Endothelial cell of umbilical vein (primary cell): ENCODE data around the gene GPR17. TPM values are rescaled to one million over a fixed set of nuclear protein-coding genes. Genes with fewer than 3 reads are reported as not detected.

ENCODE experiments used
- BruUV-seq: library from RNA; stranded (reverse); fragments of 400-500 nt; replicated peaks from 2 replicates; lab custom pipeline; 2021; lab: Mats Ljungman, UMichigan
- CTCF ChIA-PET: fragments of 300-600, 350-600 bp; sonication (Branson Sonifier 250); formaldehyde crosslinking; loops from one replicate; lab custom pipeline; 2021; ENCODE audit warnings: antibody characterized with exemption, inconsistent platforms; lab: Charles Lee
- POLR2A ChIA-PET: fragments of 300-600, 350-600 bp; sonication (Branson Sonifier 250); formaldehyde crosslinking; loops from one replicate; lab custom pipeline; 2021; ENCODE audit warnings: antibody characterized with exemption, inconsistent platforms; lab: Charles Lee
- DNase-seq: peaks from one replicate; pipeline ENCODE4 v3.0.0-alpha.2; 2011; ENCODE audit warnings: low read depth, low spot score
- FAIRE-seq: peaks from 2 replicates; lab custom pipeline; 2011; peaks lifted over from hg19 to GRCh38; lab: Jason Lieb, UNC
- H2AFZ ChIP-seq: 2 replicates; pipeline ENCODE4 v1.6.0; 2012; ENCODE audit warnings: low read depth, low read length, control low read depth, inconsistent platforms
- H3K27ac ChIP-seq: 2 replicates; pipeline ENCODE4 v1.5.1; 2011; ENCODE audit warnings: low read depth, mild to moderate bottlenecking, control low read depth, low read length, moderate library complexity; ENCODE audit not compliant: insufficient read depth
- H3K27me3 ChIP-seq, 2 experiments: 2 replicates each; pipeline versions ENCODE4 v1.6.0 to v1.6.1; 2011; ENCODE audit warnings: low read length in 2 of 2, mixed read lengths in 1 of 2; ENCODE audit not compliant: control insufficient read depth in 2 of 2, insufficient read depth in 2 of 2
- H3K36me3 ChIP-seq, 2 experiments: 2 replicates in 1 of 2; 3 replicates in 1 of 2; pipeline ENCODE4 v1.5.1; 2011; ENCODE audit warnings: low read length in 2 of 2, mild to moderate bottlenecking in 1 of 2, moderate library complexity in 1 of 2; ENCODE audit not compliant: control insufficient read depth in 2 of 2, insufficient read depth in 2 of 2; ENCODE audit errors: extremely low read depth in 1 of 2
- H3K4me1 ChIP-seq: 3 replicates; pipeline ENCODE4 v1.5.1; 2011; ENCODE audit warnings: mild to moderate bottlenecking, low read length; ENCODE audit not compliant: control insufficient read depth, insufficient read depth; ENCODE audit errors: extremely low read depth
- H3K4me2 ChIP-seq: 2 replicates; pipeline ENCODE4 v1.6.1; 2011; ENCODE audit warnings: low read length, control low read depth, mixed read lengths; ENCODE audit not compliant: insufficient read depth
- H3K4me3 ChIP-seq, 3 experiments: fragments of 200-600 bp in 1 of 3; sonication (generic), shearing (Covaris generic) in 1 of 3; replicated peaks in 1 of 3; 2 replicates each; pipeline ENCODE4 v1.5.1; 2011 to 2016; ENCODE audit warnings: control low read depth in 3 of 3, low read length in 3 of 3, mild to moderate bottlenecking in 2 of 3, inconsistent platforms in 1 of 3, low read depth in 1 of 3, moderate library complexity in 1 of 3; ENCODE audit not compliant: insufficient read depth in 1 of 3
- H3K79me2 ChIP-seq: 2 replicates; pipeline ENCODE4 v1.6.0; 2012; ENCODE audit warnings: low read length, inconsistent platforms; ENCODE audit not compliant: control insufficient read depth, insufficient read depth
- H3K9ac ChIP-seq: replicated peaks from 2 replicates; pipeline ENCODE3; 2011; ENCODE audit warnings: low read length, control low read depth; ENCODE audit not compliant: insufficient read depth; ENCODE audit errors: extremely low read depth
- H3K9me1 ChIP-seq: replicated peaks from 3 replicates; pipeline ENCODE4 v1.6.0; 2011; ENCODE audit warnings: mild to moderate bottlenecking, low read length; ENCODE audit not compliant: control insufficient read depth, insufficient read depth; ENCODE audit errors: extremely low read depth
- H3K9me3 ChIP-seq: replicated peaks from 2 replicates; pipeline ENCODE4 v1.5.1; 2012; ENCODE audit warnings: low read length, inconsistent platforms; ENCODE audit not compliant: control insufficient read depth, insufficient read depth
- H4K20me1 ChIP-seq: replicated peaks from 2 replicates; pipeline ENCODE3; 2011; ENCODE audit warnings: mild to moderate bottlenecking, low read length; ENCODE audit not compliant: control insufficient read depth, insufficient read depth; ENCODE audit errors: extremely low read depth
- CTCF ChIP-seq, 2 donors: IDR thresholded peaks; 1 replicate in 1 of 2; 2 replicates in 1 of 2; pipeline ENCODE4 v1.5.1; 2011; ENCODE audit warnings: low read length in 2 of 2, mild to moderate bottlenecking in 2 of 2, moderate library complexity in 2 of 2, control low read depth in 1 of 2, inconsistent platforms in 1 of 2, low read depth in 1 of 2; ENCODE audit not compliant: insufficient read depth in 1 of 2; ENCODE audit errors: extremely low read depth in 1 of 2
- FOS ChIP-seq: IDR thresholded peaks from 2 replicates; pipeline ENCODE4 v1.6.1; 2011; ENCODE audit warnings: mild to moderate bottlenecking, low read length, moderate library complexity, borderline replicate concordance; ENCODE audit not compliant: insufficient read depth
- GATA2 ChIP-seq: IDR thresholded peaks from 2 replicates; pipeline ENCODE4 v1.7.0; 2011; ENCODE audit warnings: low read depth, mild to moderate bottlenecking, moderate library complexity, mixed read lengths, low read length; ENCODE audit not compliant: insufficient read length, insufficient read depth
- JUN ChIP-seq: IDR thresholded peaks from 2 replicates; pipeline ENCODE4 v1.6.1; 2011; ENCODE audit warnings: borderline replicate concordance, low read depth; ENCODE audit not compliant: insufficient read length, insufficient read depth
- MAX ChIP-seq: IDR thresholded peaks from 2 replicates; pipeline ENCODE4 v1.6.1; 2011; ENCODE audit not compliant: insufficient read depth, insufficient read length
- MYC ChIP-seq: IDR thresholded peaks from one replicate; pipeline ENCODE4 v1.6.1; 2011; ENCODE audit warnings: mild to moderate bottlenecking, low read depth, low read length
- POLR2A ChIP-seq: IDR thresholded peaks from 2 replicates; pipeline ENCODE4 v1.6.1; 2012; ENCODE audit warnings: low read depth, mild to moderate bottlenecking, control low read depth, low read length
- POLR2AphosphoS5 ChIP-seq: IDR thresholded peaks from 2 replicates; pipeline ENCODE4 v1.6.1; 2012; ENCODE audit warnings: low read depth, mild to moderate bottlenecking, control low read depth, low read length, moderate library complexity; ENCODE audit not compliant: insufficient read depth
- dilution Hi-C: fragments of 300-500 bp; cut with MboI; formaldehyde crosslinking; loops from one replicate; pipeline ENCODE4 v1.15.0; 2019; ENCODE audit warnings: low sequenced_read_pairs; ENCODE audit not compliant: extremely low pct_ligation_motif_present
- intact Hi-C: fragments of 100-400 bp; cut with micrococcal nuclease; formaldehyde crosslinking; loops from one replicate; pipeline ENCODE4 v1.10.0; 2022
- polyA plus RNA-seq, 4 experiments: library from polyadenylated mRNA; depleted of rRNA in 3 of 4; stranded (reverse) in 3 of 4; unstranded in 1 of 4; fragments of >200 nt; gene quantifications; 2 replicates each; pipeline versions ENCODE4 v1.2.1 to v1.2.3, GENCODE V29; 2011 to 2012; ENCODE audit warnings: missing spikeins in 1 of 4
- total RNA-seq: library from RNA; stranded (reverse); gene quantifications from 2 replicates; pipeline ENCODE4 v1.2.3, GENCODE V29; 2021

Gene GPR17
- total and polyA plus RNA-seq, 2 donors (not counting 3 experiments of a cell fraction or from before 2014, with no cell fraction given): 0.10 TPM; not detected in 1

GRCh38 chr2:127630096-127630863 is 15.7 kb upstream of the GPR17 start:
- no peaks in the 10 kb centered on the region for H3K27me3 ChIP-seq
- CTCF ChIA-PET: interaction anchor here (0.7 to 2.5 kb wide), 7 partner anchors 20 to 51 kb away, joined by 3 to 9 read pairs (median 3); no protein-coding TSS in a partner anchor
- no peaks in the 10 kb centered on the region for H3K4me1 ChIP-seq
- intact Hi-C loops (no loop called here), dilution Hi-C loops (no loop called here)
- no peak overlapping the region for H3K9ac ChIP-seq
- BruUV-seq: no TSS peak
- no peak for TF ChIP-seq MYC
- TF ChIP-seq FOS: no peak
- TF ChIP-seq POLR2A: no peak
- TF ChIP-seq JUN: no peak
- no peak for TF ChIP-seq MAX
- TF ChIP-seq POLR2AphosphoS5: no peak
- no peak for TF ChIP-seq GATA2
- TF ChIP-seq CTCF (IDR thresholded peaks at IDR 0.05; ENCODE audit: extremely low read depth in 1 of 2, insufficient read depth in 1 of 2, low read depth in 1 of 2, low read length in 2 of 2): no peak
- H3K79me2 ChIP-seq: no peaks in the 10 kb centered on the region
- DNase-seq (no peak), FAIRE-seq (no peak)
- no peaks in the 10 kb centered on the region for H4K20me1 ChIP-seq
- no peaks in the 10 kb centered on the region for H3K9me3 ChIP-seq
- no peak overlapping the region for H3K4me3 ChIP-seq
- POLR2A ChIA-PET: no interaction called here
- no peaks in the 10 kb centered on the region for H3K36me3 ChIP-seq
- no peaks in the 10 kb centered on the region for H3K9me1 ChIP-seq
- H3K4me2 ChIP-seq: no peak overlapping the region
- no peak overlapping the region for H3K27ac ChIP-seq
- H2AFZ ChIP-seq: no peak overlapping the region
